Tibial nerve (tissue), 4 donors: ENCODE results near the gene VAMP4. TPM values are rescaled to one million over a fixed set of nuclear protein-coding genes. Genes with fewer than 3 reads are reported as not detected.
A peak's percentile ranks its signal among the peaks of the same experiment; 100 is the strongest.

ENCODE experiments used
- DNase-seq, 2 donors: peaks; one replicate each; pipeline ENCODE4 v3.0.0-alpha.2; 2019; ENCODE audit warnings: low spot score in 2 of 2
- H3K27ac ChIP-seq, 4 donors: fragments of 200-600 bp; sonication (generic) in 3 of 4; one replicate each; pipeline ENCODE4 v1.5.1; 2017 to 2019; ENCODE audit warnings: mild to moderate bottlenecking in 1 of 4
- H3K27me3 ChIP-seq, 2 donors: fragments of 200-600 bp; sonication (generic) in 1 of 2; one replicate each; pipeline versions ENCODE4 v1.5.1 to v1.6.0; 2017 to 2019
- H3K36me3 ChIP-seq, 3 donors: fragments of 200-600 bp; sonication (generic); one replicate each; pipeline ENCODE4 v1.5.1; 2018 to 2019
- H3K4me1 ChIP-seq, 4 donors: fragments of 200-600 bp; sonication (generic) in 3 of 4; one replicate each; pipeline ENCODE4 v1.5.1; 2017 to 2019
- H3K4me3 ChIP-seq, 4 donors: fragments of 200-600 bp; sonication (generic) in 3 of 4; one replicate each; pipeline ENCODE4 v1.5.1; 2017 to 2019; ENCODE audit warnings: mild to moderate bottlenecking in 1 of 4, moderate library complexity in 1 of 4
- H3K9me3 ChIP-seq, 4 donors: fragments of 200-600 bp; sonication (generic) in 3 of 4; one replicate each; pipeline ENCODE4 v1.5.1; 2017 to 2019
- CTCF ChIP-seq, 5 experiments: fragments of 200-600 bp in 3 of 5; fragments of 450-650 bp in 2 of 5; sonication (generic) in 3 of 5; IDR thresholded peaks; one replicate each; pipeline ENCODE4 v1.5.1; 2016 to 2019; ENCODE audit warnings: antibody characterized with exemption in 5 of 5, mild to moderate bottlenecking in 3 of 5, moderate library complexity in 2 of 5
- EP300 ChIP-seq, 2 donors: sonication (generic); formaldehyde crosslinking; IDR thresholded peaks; one replicate each; pipeline ENCODE4 v1.6.1; 2017; ENCODE audit warnings: antibody characterized with exemption in 2 of 2, mild to moderate bottlenecking in 1 of 2
- POLR2A ChIP-seq, 2 donors: fragments of 450-650 bp; IDR thresholded peaks; one replicate each; pipeline ENCODE4 v1.6.1; 2017; ENCODE audit warnings: antibody characterized with exemption in 2 of 2, mild to moderate bottlenecking in 2 of 2, moderate library complexity in 2 of 2
- WGBS, 2 donors: methylation state at CpG; one replicate each; pipeline ENCODE4 v1.1.5; 2018; 5-methylcytosine and 5-hydroxymethylcytosine counted together
- total RNA-seq, 4 donors: library from RNA; depleted of rRNA; stranded (reverse); fragments of >200 nt; gene quantifications; one replicate each; pipeline ENCODE4 v1.1.0, GENCODE V29; 2016

The VAMP4 gene
- total RNA-seq, 4 donors from 2014 or later, result 13.8 to 25.6 (median 16.7) TPM

- WGBS, 2 donors, result 90 to 98% methylated on average over 1 of the region's 1 CpG
These were observed 23.0 kb downstream of the VAMP4 start for GRCh38 chr1:171718848-171719247.

GRCh38 chr1:171718216-171718615 is 23.6 kb downstream of the VAMP4 start:
- Histone ChIP-seq H3K9me3 (peaks cover 0 to 12% (median 1%) of the 10 kb centered on the region in 4 donors), H3K4me1 (peaks cover 0 to 7% (median 0%) of the 10 kb centered on the region in 4 donors), H3K27ac (no peak overlapping the region), H3K36me3 (peaks cover 0 to 29% (median 0%) of the 10 kb centered on the region in 3 donors), H3K27me3 (no peaks in the 10 kb centered on the region), H3K4me3 (no peak overlapping the region)
- no peak for DNase-seq
- 93 to 95% methylated on average over 1 of the region's 1 CpG for WGBS, 2 donors
- TF ChIP-seq CTCF (IDR thresholded peaks at IDR 0.05) (no peak), EP300 (IDR thresholded peaks at IDR 0.05) (no peak), POLR2A (IDR thresholded peaks at IDR 0.05) (no peak)

More at GRCh38 chr1:171718848-171719247, 23.0 kb downstream of the VAMP4 start:
- Histone ChIP-seq H3K4me3 (no peak overlapping the region), H3K4me1 (peaks cover 0 to 7% (median 0%) of the 10 kb centered on the region in 4 donors), H3K36me3 (peaks cover 0 to 28% (median 0%) of the 10 kb centered on the region in 3 donors), H3K27me3 (no peaks in the 10 kb centered on the region), H3K27ac (no peak overlapping the region), H3K9me3 (peaks cover 0 to 19% (median 4%) of the 10 kb centered on the region in 4 donors)
- no peak for TF ChIP-seq POLR2A (IDR thresholded peaks at IDR 0.05)
- TF ChIP-seq CTCF (IDR thresholded peaks at IDR 0.05), result no peak
- TF ChIP-seq EP300 (IDR thresholded peaks at IDR 0.05), result no peak
- DNase-seq, result no peak

GRCh38 chr1:171717062-171717718 is 24.7 kb downstream of the VAMP4 start:
- Histone ChIP-seq H3K4me3 (no peak overlapping the region), H3K4me1 (peaks cover 0 to 7% (median 0%) of the 10 kb centered on the region in 4 donors), H3K27ac (peak overlapping the region in 1 of 4 donors; percentile 5), H3K9me3 (peaks cover 0 to 4% (median 0%) of the 10 kb centered on the region in 4 donors), H3K27me3 (no peaks in the 10 kb centered on the region), H3K36me3 (peaks cover 0 to 24% (median 0%) of the 10 kb centered on the region in 3 donors)
- WGBS, 2 donors, result 80 to 82% methylated on average over 2 of the region's 2 CpGs
- no peak for DNase-seq
- TF ChIP-seq POLR2A (IDR thresholded peaks at IDR 0.05), result no peak
- TF ChIP-seq EP300 (IDR thresholded peaks at IDR 0.05), result no peak
- no peak for TF ChIP-seq CTCF (IDR thresholded peaks at IDR 0.05)

- no peak for TF ChIP-seq CTCF (IDR thresholded peaks at IDR 0.05)
- TF ChIP-seq POLR2A (IDR thresholded peaks at IDR 0.05), result no peak
- no peak for TF ChIP-seq EP300 (IDR thresholded peaks at IDR 0.05)
- no peak overlapping the region for H3K4me3 ChIP-seq
- peaks cover 0 to 7% (median 0%) of the 10 kb centered on the region in 4 donors for H3K4me1 ChIP-seq
- no peaks in the 10 kb centered on the region for H3K9me3 ChIP-seq
- H3K27ac ChIP-seq, result no peak overlapping the region
- H3K27me3 ChIP-seq, result no peaks in the 10 kb centered on the region
- 71 to 75% methylated on average over 3 of the region's 3 CpGs for WGBS, 2 donors
- no peak for DNase-seq
- peaks cover 0 to 24% (median 0%) of the 10 kb centered on the region in 3 donors for H3K36me3 ChIP-seq
These were observed 25.2 kb downstream of the VAMP4 start for GRCh38 chr1:171716616-171717015.

GRCh38 chr1:171715813-171716251 is 26.0 kb downstream of the VAMP4 start:
- WGBS, 2 donors, result 56 to 60% methylated on average over 3 of the region's 3 CpGs
- no peak for DNase-seq
- H3K27me3 ChIP-seq, result no peaks in the 10 kb centered on the region
- H3K4me3 ChIP-seq, result no peak overlapping the region
- peaks cover 0 to 7% (median 0%) of the 10 kb centered on the region in 4 donors for H3K4me1 ChIP-seq
- H3K36me3 ChIP-seq, result peaks cover 0 to 24% (median 0%) of the 10 kb centered on the region in 3 donors
- no peaks in the 10 kb centered on the region for H3K9me3 ChIP-seq
- H3K27ac ChIP-seq, result no peak overlapping the region
- TF ChIP-seq POLR2A (IDR thresholded peaks at IDR 0.05), result no peak
- peak; percentile 33 to 65 (median 46) for TF ChIP-seq CTCF (IDR thresholded peaks at IDR 0.05)
- no peak for TF ChIP-seq EP300 (IDR thresholded peaks at IDR 0.05)
